Effector CD8-positive, alpha-beta T cell (primary cell): ENCODE data around the gene EME2.

Experiments
- DNase-seq: peaks from one replicate; lab custom pipeline; 2025; lab: John Stamatoyannopoulos, UW

EME2 gene

DNA sequence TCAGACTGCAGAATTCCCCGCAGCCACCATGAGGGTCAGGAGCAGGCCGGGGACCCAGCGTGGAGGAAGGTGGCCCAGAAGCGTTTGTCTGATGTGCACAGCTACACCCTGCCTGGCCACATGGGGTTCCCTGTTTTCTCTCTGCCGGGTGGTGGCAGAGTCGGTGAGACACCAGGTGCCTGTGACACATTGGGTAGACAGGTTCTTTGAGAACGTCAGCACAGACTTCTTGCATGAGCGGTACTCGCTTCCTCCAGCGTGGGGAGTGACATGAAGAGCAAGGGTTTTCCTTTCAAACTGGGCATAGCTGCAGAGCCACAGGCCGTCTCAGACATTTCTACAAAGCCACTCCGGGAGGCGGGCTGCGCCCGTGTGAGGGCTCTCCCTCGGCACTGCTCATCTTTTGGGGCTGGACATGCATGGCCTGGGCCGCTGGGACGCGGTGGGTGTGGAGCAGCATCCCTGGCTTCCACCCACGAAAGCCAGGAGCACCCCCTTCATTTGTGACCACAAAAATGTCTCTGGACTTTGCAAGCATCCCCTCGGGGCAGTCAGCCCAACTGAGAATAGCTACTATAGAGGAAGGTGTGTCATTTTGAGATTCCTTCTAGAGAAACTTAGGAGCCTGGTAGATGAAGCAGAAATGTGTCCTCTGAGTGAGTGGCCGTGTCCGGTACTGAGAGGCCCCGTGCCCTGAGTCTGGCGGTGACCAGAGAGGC is 27.3 kb upstream of the EME2 start:
- DNase-seq = no peak

- no peak for DNase-seq
These were observed 26.5 kb upstream of the EME2 start for GRCh38 chr16:1745900-1746692.

DNA sequence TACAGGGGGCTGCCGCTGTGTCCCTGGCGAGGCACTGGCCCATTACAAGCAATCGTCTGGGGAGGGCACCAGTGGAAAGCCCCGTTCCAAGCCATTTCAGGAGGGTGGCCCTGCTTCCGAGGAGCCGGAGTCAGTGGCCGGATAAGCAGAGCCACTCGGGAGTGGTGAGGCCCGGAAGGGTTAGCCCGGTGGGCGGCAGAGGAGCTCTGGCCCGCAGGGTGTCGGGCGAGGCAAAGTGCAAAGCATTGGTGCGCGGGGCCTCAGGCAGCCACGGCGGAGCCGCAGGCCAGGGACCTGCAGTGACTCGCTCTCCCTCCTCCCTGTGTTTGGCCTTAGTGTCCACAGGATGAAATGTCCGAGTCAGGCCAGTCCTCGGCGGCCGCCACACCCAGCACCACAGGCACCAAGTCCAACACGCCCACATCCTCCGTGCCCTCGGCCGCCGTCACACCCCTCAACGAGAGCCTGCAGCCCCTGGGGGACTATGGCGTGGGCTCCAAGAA is 25.9 kb upstream of the EME2 start:
- no peak for DNase-seq

- DNase-seq = no peak
These were observed 24.7 kb upstream of the EME2 start for GRCh38 chr16:1747934-1748333.

- no peak for DNase-seq
These were observed 23.2 kb upstream of the EME2 start for GRCh38 chr16:1749152-1750117.

GRCh38 chr16:1751946-1752345 is 20.7 kb upstream of the EME2 start:
- DNase-seq = no peak

DNA sequence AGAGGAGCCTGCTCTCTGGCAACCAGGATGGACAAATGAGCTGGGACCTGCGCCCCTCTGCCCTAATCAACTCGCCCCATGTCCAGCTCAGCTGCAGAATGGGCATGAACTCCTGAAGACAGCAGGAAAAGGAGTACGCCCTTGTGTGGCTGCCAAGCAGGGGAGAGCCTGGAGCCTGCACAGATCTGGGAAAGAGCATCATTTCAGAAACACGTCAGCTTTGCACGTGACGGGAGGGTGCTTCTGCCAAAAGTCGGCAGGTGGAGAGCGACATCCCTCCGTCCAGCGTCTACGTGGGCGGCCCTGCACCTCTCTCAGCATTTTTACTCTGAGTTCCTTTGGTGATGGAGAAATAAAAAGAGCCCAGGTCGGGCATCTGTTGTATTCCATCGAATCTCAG is 19.8 kb upstream of the EME2 start:
- no peak for DNase-seq

- DNase-seq = no peak
These were observed 18.4 kb upstream of the EME2 start for GRCh38 chr16:1754204-1754603.

DNA sequence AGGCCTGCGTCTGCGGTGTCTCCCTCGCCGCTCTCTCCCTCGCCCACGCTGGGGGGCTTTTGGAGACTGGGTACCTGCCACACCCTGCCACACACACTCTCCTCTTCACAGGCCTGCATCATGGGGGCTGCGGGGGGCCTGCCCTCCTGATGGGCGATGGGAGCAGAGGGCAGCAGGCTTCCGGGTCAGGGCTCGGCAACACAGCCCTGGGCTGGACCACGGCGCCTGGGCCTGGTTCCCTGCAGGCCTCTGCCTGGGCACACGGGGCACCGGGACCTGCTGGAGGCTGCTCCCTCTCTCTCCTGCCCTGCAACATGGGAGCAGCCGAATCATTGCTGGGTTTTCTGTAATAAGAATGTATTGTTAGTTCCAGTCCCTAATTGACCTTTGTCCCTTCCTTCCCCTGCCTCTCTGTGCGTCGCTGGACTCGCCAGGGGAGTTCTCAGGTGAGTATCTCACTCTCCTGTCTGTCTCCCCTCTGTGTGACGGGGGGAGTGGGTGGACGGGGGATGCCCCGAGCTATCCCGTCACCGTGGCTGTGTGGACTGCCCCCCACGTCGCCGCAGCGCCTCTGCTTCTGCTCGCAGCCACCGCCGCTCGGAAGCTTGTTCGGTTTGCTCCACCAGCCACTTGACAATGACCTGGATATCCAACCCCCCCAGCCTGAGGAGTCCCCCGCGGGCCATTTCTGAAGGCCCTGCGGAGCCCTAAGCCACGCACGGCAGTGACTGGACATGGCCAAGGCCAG is 14.7 kb upstream of the EME2 start:
- no peak for DNase-seq

DNA sequence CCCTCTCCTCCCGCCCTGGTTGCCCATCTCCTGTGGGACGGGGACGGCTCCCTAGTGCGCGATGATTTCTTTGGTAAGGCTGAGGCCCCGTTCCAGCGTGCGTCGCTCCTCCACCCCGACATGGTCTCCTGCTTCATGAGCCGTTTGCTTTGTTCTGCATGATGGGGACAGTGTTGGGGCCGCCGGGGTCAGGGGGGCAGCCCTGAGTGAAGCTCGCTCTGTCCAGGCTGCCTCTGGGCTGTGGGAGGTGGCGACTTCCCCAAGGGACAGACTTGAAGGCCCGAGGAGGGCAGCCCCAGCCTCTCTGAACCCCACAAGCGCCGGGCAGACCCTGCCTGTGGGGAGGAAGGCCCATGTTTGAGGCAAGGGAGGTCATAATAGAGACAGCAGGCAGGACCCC is 13.7 kb upstream of the EME2 start:
- DNase-seq = no peak

DNA sequence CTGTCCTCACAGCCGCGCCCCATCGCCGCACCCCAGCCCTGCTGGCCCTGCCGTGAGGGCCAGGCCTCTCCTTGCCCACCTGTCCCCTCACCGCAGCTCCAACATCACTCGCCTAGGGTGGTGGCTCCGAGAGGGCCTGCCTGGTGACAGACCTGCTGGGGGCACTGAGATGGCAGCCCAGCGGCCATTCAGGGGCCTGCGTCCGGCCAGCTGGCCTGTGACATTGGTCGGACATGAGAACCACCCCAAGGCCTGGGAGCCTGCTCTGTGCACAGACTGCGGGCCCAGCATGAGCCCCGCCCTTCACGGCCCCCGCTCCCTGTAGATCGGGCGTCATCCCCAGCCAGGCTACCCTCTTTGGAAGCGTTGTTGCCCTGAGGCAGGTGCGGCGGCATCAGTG is 13.1 kb upstream of the EME2 start:
- DNase-seq = no peak

GRCh38 chr16:1760911-1761310 is 11.7 kb upstream of the EME2 start:
- no peak for DNase-seq

DNA sequence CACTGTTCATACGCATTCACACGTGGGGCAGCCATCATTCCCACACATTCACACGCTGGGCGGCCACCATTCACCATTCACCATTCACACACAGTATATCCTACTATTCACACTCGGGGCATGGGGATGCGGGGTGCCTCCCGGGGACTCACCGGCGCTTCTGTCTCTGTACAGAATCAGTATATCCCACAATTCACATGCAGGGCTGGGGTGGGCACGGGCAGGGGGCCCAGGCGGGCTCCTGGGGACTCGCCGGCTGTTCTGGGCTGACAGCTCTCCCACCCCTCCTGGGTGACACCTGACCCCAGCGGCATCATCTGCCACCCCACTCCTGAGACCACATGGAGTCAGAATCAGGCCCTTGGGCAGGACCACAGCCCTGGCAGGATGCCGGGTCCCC is 10.9 kb upstream of the EME2 start:
- DNase-seq = no peak

DNA sequence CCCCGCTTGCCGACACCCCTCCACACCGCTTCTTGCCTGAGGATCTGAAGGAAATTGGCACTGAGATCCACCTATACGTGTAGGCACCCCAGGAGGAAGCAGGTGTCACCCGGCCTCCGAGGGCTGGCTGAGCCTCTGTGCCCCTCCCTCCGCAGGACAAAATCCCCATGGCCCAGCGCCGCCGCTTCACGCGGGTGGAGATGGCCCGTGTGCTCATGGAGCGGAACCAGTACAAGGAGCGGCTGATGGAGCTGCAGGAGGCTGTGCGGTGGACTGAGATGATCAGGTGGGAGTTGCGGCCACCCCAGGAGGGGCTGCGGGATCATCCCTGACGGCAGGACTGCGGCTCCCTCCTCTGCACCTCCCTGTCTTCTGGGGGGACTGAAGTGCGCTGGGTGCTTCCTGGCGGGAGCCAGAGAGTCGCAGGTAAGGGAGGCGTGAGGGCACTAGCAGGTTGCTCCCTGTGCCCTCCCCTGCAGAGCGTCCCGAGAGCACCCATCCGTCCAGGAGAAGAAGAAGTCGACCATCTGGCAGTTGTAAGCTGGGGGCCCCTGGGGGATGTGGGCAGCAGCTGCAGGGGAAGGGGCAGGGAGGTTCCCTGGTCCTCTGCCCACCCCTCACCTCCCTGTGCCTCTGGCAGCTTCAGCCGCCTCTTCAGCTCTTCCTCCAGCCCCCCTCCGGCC is 10.3 kb upstream of the EME2 start:
- DNase-seq = no peak

GRCh38 chr16:1762879-1763520 is 9.6 kb upstream of the EME2 start:
- no peak for DNase-seq

- no peak for DNase-seq
These were observed 8.8 kb upstream of the EME2 start for GRCh38 chr16:1763521-1764511.

DNA sequence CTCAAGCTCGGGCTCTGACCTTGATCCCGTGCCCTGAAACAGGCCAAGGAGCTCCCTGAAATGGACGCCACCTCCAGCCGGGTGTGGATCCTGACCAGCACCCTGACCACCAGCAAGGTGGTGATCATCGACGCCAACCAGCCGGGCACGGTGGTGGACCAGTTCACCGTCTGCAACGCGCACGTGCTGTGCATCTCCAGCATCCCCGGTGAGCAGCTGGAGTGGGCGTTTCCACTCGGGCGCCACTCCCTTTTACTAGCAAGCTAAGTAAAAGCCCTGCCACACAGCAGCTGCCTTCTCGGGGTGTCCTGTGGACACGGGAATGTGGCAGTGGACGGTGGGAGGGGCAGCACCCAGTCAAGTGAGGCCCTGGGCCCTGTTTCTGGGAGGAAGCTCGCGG is 7.6 kb upstream of the EME2 start:
- no peak for DNase-seq

DNA sequence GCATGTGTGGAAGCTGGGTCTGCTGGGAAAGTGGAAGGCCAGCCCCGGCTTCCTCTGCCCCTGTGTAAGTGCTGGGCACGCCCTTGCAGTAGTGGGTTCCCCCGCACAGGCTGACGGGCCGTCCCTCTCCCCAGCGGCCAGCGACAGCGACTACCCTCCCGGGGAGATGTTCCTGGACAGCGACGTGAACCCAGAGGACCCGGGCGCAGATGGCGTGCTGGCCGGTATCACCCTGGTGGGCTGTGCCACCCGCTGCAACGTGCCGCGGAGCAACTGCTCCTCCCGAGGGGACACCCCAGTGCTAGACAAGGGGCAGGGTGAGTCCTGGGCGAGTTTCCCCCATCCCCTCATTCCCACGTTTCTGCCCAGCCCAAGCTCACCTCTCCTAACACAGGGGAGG is 6.8 kb upstream of the EME2 start:
- DNase-seq = no peak

DNA sequence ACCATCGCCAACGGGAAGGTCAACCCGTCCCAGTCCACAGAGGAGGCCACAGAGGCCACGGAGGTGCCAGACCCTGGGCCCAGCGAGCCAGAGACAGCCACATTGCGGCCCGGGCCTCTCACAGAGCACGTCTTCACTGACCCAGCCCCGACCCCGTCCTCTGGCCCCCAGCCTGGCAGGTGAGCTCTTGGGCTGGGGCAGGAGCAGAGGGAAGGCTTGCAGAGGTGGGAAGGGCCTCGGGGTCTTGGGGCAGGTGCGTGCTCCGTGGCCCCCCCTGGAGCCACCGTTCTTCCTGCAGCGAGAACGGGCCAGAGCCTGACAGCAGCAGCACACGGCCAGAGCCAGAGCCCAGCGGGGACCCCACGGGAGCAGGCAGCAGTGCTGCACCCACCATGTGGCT is 6.4 kb upstream of the EME2 start:
- DNase-seq = no peak
